Lower leg skin (tissue), 3 donors: ENCODE results near the gene SNRPA.

Source experiments
- CTCF ChIP-seq, 3 donors: fragments of 450-650 bp; IDR thresholded peaks; one replicate each; pipeline ENCODE4 v1.5.1; 2016; ENCODE audit warnings: antibody characterized with exemption in 3 of 3, mild to moderate bottlenecking in 3 of 3, moderate library complexity in 2 of 3
- POLR2A ChIP-seq, 2 donors: fragments of 450-650 bp; IDR thresholded peaks; one replicate each; pipeline ENCODE4 v1.6.1; 2016 to 2017; ENCODE audit warnings: antibody characterized with exemption in 2 of 2, mild to moderate bottlenecking in 1 of 2, moderate library complexity in 1 of 2

GRCh38 chr19:40801426-40802299, 50.7 kb downstream of the SNRPA start:
- TF ChIP-seq CTCF (IDR thresholded peaks at IDR 0.05) (no peak), POLR2A (IDR thresholded peaks at IDR 0.05) (no peak)
